Activated naive CD4-positive, alpha-beta T cell treated with anti-CD3 and anti-CD28 coated beads, Interleukin-2, amount 50 U/mL, for 16 hours (primary cell): ENCODE measurements around the gene TPSAB1.
"Not testable (repeated sequence)": the region's sequence is repeated elsewhere in the genome, so short reads cannot be mapped to it uniquely, and the experiment has no call there.

Experiments used
- DNase-seq: peaks from one replicate; pipeline ENCODE4 v3.0.0-alpha.2; 2020

The TPSAB1 gene

GRCh38 chr16:1240436-1240835 lies at the start of gene TPSAB1:
Gene TPSAB1, plus strand, starts transcription at chr16:1240705. Its CDS starts 234 bp downstream, at chr16:1240939.
- DNase-seq = not testable (repeated sequence)

GRCh38 chr16:1190789-1191188 lies 49.7 kb upstream of the TPSAB1 start:
- DNase-seq = not testable (repeated sequence)

- no peak for DNase-seq
Measured at GRCh38 chr16:1192384-1193073, 48.0 kb upstream of the TPSAB1 start.

GRCh38 chr16:1193143-1193824 lies 47.2 kb upstream of the TPSAB1 start:
- DNase-seq = no peak

GRCh38 chr16:1193825-1194581 lies 46.5 kb upstream of the TPSAB1 start:
- no peak for DNase-seq

- DNase-seq = peak; percentile 31
Measured at GRCh38 chr16:1194665-1195392, 45.7 kb upstream of the TPSAB1 start.

GRCh38 chr16:1195393-1195666 lies 45.2 kb upstream of the TPSAB1 start:
- no peak for DNase-seq

GRCh38 chr16:1196494-1196893 lies 44.0 kb upstream of the TPSAB1 start:
- no peak for DNase-seq

- DNase-seq = no peak
Measured at GRCh38 chr16:1197237-1197866, 43.2 kb upstream of the TPSAB1 start.

- DNase-seq = no peak
Measured at GRCh38 chr16:1198194-1198593, 42.3 kb upstream of the TPSAB1 start.

GRCh38 chr16:1198671-1199346 lies 41.7 kb upstream of the TPSAB1 start:
- not testable (repeated sequence) for DNase-seq

GRCh38 chr16:1199347-1200013 lies 41.0 kb upstream of the TPSAB1 start:
- DNase-seq = no peak

GRCh38 chr16:1200014-1200627 lies 40.4 kb upstream of the TPSAB1 start:
- no peak for DNase-seq

GRCh38 chr16:1201444-1201843 lies 39.1 kb upstream of the TPSAB1 start:
- DNase-seq = no peak

- DNase-seq = no peak
Measured at GRCh38 chr16:1202274-1202673, 38.2 kb upstream of the TPSAB1 start.

- DNase-seq = no peak
Measured at GRCh38 chr16:1204933-1205332, 35.6 kb upstream of the TPSAB1 start.

GRCh38 chr16:1206326-1206725 lies 34.2 kb upstream of the TPSAB1 start:
- DNase-seq = no peak

- no peak for DNase-seq
Measured at GRCh38 chr16:1206786-1207185, 33.7 kb upstream of the TPSAB1 start.

- DNase-seq = no peak
Measured at GRCh38 chr16:1208239-1208830, 32.2 kb upstream of the TPSAB1 start.

GRCh38 chr16:1209081-1209480 lies 31.4 kb upstream of the TPSAB1 start:
- DNase-seq = no peak

- DNase-seq = no peak
Measured at GRCh38 chr16:1210461-1210860, 30.0 kb upstream of the TPSAB1 start.
